GM19193 (cell line): ENCODE measurements around the gene STRN4.

Experiments used
- POLR2A ChIP-seq: IDR thresholded peaks from 4 replicates; pipeline ENCODE4 v1.6.1; 2011; ENCODE audit not compliant: insufficient read depth, insufficient read length; ENCODE audit errors: extremely low read depth

The STRN4 gene

DNA sequence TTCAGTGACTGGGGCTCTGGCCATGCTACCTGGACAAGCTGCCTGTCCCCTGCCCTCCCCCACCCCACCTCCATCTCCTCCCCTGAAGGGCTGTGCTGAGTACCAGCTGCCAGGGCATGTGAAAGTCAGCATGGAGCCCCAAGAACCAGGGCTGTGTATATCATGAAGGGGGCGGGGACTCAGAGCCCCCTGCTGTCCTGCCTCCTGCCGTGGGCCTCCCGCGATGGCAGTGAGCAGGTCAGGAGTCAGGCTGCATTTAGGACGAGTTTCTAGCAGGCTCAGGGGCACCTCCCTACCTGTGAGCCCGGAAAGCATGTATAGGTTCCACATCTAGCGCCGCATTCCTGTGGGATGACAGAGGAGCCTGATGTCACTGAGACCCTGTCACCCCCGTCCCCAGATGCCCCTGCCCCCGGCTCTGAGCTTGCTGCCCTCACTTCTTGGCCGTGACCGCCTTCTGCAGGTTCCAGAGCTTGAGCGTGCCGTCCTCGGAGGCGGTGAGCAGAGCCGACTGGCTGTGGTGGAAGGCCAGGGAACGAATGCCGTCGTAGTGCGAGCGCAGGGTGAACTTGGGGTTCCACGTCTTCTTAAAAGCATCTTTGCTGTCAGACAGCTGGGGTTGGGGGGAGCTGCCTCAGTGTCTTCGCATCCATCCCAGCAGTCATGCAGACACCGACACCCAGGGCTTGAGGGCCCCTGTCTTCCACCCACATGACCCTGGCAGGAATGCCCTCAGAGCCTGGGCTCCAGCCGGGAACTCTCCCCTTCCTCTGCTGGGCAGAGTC lies 21.0 kb downstream of the STRN4 start:
- TF ChIP-seq POLR2A: no peak

- TF ChIP-seq POLR2A: no peak
Observed at GRCh38 chr19:46724468-46724867, 21.8 kb downstream of the STRN4 start.

DNA sequence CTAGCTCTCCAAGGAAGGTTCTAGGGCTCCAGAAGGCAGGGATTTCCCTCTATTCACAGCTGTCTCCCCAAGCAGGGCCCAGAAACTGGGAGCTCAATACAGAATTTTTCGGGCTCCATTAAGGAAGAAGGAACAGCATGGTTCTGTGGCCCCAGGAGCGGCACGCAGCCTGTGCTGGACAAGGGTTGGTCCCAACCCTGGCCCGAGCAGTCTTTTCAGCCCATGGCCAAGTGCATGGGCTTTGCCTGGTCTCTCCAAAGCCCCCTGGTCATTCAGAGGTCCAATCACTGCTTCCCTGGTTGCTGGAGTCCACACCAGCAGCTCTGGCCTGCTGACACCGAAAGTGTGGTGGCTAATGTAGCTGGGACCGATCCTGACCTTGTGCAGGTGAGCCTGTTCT lies 22.8 kb downstream of the STRN4 start:
- TF ChIP-seq POLR2A: no peak

- no peak for TF ChIP-seq POLR2A
Observed at GRCh38 chr19:46723023-46723461, 23.2 kb downstream of the STRN4 start.

GRCh38 chr19:46722421-46723022 lies 23.7 kb downstream of the STRN4 start:
- no peak for TF ChIP-seq POLR2A

GRCh38 chr19:46722004-46722380 lies 24.3 kb downstream of the STRN4 start:
- no peak for TF ChIP-seq POLR2A

DNA sequence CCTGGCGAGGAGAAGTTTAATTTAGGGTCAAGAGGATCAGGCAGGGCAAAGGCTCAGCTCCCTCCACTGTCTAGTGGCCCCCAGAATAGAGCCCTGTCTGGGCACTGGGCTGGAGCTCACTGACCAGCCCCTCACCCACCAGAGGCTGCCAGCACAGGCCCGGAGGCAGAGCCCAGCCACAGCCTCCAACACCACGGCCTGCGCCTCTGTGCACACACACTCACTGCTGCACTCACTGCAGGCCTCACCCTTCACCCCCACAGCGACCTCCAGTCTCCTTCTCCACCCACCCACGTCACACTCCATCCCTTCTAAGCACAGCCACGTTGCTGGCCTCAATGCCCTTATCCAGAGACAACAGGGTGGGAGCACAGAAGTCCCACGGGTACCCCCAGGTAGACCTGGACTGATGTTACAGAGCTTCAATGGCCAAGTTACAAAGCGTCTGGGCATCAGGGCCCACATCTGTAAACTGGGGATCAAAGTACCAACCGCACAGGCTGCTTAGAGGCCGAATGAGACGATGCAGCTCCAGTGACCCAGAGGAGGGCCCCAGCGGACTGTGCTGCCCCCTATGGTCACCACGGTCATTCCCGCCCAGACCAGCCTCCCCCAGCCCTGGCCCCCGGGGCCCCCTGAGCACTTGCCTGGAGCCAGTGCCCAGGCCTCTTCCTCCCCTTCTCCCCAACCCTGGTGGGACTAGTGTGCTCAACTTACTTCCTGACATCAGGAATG lies 24.8 kb downstream of the STRN4 start:
- TF ChIP-seq POLR2A: no peak

DNA sequence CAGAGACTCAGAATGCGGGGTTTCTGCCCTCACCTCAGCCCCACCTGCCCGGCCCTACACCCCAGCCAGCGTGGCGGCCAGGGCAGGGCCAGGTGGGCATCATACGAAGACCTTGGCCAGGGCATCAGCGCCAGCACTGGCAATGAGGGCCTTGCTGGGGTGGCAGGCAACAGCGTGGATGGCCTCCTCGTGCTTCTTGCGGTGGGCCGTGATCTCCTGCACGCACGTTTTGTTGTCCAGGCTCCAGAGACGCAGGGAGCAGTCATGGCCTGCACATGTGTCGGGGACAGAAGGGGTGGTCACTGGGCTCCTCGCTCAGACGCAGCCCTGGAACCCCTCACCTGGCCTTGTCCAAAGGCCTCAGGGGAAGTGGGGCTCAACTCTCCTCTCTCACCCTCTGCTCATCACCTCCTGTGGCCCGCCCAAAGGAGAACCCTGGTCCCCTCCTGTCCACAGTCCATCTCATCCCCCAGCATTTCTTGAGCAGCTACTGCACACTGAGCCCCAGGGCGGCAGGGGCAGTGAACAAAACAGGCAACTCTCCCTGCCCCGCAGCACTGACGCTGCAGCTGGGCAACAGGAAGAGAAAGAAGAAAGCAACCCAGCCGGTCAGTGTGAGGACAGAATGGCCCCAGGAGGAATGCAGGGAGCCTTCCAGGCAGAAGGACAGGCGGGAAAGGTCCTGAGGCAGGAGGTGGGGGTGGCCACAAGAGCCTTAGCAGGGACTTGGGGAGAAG lies 25.6 kb downstream of the STRN4 start:
- no peak for TF ChIP-seq POLR2A

- TF ChIP-seq POLR2A: no peak
Observed at GRCh38 chr19:46719629-46720502, 26.4 kb downstream of the STRN4 start.

DNA sequence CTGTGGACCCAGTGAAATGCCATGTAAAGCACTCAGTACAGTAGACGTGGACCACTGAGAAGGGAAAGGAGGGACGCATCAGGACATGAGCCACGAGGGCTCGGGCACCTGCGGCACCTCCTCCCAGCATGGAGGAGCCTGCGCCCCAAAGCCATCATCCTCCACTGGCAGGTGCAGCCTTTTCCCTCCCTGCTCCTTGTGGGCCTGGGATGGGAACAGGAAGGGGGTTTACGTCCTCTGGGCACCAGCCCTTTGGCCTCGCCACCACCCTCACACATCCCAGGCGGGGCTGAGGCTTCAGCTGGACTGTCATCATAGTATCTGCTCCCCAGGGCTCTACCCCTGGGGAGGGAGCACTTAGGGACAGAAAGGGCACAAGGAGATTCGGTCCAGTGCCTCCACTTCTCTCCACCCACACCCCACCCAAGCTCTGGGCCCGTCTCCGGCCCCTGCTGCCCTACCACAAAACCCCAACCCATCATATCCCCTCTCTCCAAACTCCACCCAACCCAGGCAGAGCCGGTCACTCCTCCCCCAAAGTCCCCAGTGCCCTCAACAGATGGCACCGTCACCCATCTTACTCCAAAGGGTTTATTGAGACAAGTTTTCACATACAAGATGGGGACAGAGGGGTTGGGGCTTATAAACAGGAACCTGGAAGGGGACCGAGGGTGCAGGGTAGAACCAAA lies 27.2 kb downstream of the STRN4 start:
- peak; percentile 54 for TF ChIP-seq POLR2A

- peak; percentile 53 for TF ChIP-seq POLR2A
Observed at GRCh38 chr19:46718157-46718933, 27.9 kb downstream of the STRN4 start.

DNA sequence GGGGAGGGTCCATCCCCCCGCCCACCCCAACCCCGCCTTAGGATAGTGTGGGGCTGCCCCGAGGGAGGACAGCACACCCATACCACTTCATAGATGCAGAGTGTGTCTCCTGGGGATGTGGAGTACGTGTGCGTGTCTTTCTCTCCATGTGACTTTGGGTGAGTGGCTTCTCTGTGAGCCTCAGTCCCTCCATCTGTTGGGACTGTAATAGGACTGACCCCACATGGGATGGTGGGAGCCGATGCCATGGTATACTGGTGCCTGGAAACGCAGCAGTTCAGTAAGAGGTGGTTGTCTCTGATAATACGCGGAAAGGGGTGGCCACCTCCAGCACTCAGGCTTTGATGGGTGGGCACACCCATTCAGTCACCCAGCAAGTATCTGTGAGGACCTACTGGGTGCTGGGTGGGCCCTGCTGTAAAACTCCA lies 28.5 kb downstream of the STRN4 start:
- no peak for TF ChIP-seq POLR2A
